ENCODE measurements around the gene FOXA3. TPM values are rescaled to one million over a fixed set of nuclear protein-coding genes. Genes with fewer than 3 reads are reported as not detected.

FOXA3 gene
- total RNA-seq, 1 donor from 2014 or later = 0.68 TPM

DNA sequence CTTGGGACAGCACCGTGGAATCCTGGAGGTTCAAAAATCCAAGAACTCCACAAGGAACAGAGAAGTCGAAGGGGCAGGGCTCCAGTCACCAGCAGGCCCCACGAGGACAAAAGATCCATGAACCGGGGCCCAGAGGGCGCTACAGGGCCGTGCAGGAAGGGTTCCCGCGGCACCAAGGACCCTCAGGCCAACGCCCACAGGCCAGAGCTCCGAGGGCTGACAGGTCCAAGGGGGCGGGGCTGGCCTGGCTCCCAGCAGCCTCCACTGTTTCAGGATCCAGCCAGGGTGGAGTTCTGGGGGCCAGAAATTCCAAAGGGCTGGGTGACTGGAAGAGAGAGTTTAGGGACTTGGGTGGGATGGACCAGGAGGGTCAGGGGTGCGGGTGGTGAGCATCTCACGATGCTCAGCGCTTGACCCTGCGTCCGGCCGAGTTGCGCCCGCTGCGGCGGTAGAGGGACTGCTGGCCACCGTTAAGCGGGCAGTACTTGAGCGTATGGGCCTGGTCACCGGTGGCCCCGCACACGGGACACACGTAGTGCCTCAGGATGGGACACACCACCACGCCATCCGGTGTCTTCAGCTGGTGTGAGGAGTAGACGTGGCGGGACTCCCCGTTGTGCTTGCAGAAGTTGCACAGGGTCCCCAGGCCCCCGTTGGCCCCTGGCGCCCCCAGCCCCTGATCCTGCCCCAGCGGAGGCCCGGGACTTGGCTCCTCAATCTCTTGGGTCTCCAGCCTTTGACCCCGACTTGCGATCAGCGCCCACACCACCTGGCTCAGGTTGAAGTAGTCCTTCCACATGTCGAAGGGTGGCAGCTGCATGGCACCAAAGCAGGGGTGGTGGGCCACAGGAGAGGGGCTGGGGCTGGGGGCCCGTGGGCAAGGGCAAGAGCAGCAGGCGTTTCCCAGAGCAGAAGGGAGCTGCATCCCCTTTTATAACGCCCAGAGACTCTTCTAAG is 50.0 kb downstream of the FOXA3 start, which contains the start of gene NANOS2:
NANOS2 (minus strand) TSS at position 905 of the 957 bp plus-strand sequence; CDS start at position 820, 85 bp downstream.
- Histone ChIP-seq H3K9me3 (no peaks in the 10 kb centered on the region), H3K4me1 (no peaks in the 10 kb centered on the region), H3K4me3 (no peak within 1 kb of the TSS), H3K36me3 (no peaks in the 10 kb centered on the region), H3K27ac (no peak within 1 kb of the TSS), H3K27me3 (ENCODE audit: low read depth) (peaks cover 7% of the 10 kb centered on the region)
- intact Hi-C loops (cut with DNase I) = no loop called here
- no peak for DNase-seq
- ATAC-seq = peak; percentile 20 to 37
- TF ChIP-seq, protein P1, sequence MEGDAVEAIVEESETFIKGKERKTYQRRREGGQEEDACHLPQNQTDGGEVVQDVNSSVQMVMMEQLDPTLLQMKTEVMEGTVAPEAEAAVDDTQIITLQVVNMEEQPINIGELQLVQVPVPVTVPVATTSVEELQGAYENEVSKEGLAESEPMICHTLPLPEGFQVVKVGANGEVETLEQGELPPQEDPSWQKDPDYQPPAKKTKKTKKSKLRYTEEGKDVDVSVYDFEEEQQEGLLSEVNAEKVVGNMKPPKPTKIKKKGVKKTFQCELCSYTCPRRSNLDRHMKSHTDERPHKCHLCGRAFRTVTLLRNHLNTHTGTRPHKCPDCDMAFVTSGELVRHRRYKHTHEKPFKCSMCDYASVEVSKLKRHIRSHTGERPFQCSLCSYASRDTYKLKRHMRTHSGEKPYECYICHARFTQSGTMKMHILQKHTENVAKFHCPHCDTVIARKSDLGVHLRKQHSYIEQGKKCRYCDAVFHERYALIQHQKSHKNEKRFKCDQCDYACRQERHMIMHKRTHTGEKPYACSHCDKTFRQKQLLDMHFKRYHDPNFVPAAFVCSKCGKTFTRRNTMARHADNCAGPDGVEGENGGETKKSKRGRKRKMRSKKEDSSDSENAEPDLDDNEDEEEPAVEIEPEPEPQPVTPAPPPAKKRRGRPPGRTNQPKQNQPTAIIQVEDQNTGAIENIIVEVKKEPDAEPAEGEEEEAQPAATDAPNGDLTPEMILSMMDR (IDR thresholded peaks at IDR 0.05) = no peak

DNA sequence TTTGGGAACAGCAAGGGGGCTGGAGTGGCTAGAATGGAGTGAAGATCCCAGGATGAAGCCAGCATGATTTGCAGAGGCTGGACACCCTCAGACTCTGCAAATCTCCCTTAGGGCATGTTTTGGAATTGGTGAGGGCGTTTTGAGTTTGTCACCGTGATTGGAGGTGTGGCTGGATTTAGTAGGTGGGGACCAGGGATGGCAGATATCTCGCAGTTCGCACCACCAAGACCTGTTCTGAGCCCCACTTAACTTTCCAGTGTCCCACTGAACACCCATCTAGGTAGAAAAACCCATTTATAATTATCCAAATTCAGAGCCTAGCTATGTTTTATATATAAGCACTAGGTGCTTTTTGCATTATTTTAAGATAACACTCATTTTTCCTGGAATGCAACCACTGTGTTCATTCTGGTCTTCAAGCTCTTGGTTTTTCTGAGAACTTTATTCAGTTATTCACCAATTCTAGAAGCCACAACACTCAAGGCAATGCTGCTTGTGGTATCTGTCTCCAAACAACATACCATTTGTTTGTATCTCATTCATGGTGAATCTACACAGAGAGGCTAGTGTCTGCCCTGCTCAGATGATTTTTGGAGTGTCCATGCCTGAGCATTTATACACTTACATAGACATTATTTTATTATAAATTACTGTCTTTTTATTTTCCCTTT is 53.4 kb downstream of the FOXA3 start:
- ATAC-seq = no peak
- H3K27me3 ChIP-seq (ENCODE audit: low read depth) = peaks cover 4% of the 10 kb centered on the region
- intact Hi-C loops (cut with DNase I) = no loop called here

DNA sequence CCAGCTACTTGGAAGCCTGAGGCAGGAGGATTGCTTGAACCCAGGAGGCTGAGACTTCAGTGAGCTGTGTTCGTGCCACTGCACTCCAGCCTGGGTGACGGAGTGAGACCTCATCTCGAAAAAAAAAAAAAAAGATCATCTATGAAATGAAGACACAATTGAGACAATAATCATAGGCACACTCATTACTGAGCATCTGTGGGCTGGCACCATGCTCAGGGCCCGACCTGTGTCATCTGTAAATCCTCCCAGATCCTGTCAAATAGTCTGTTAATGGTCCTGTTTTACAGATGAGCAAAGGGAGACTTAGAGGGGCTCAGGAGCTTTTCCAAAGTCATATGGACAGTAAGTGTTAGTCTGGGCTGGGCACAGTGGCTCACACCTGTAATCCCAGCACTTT is 54.6 kb downstream of the FOXA3 start:
- Histone ChIP-seq H3K36me3 (no peaks in the 10 kb centered on the region), H3K27me3 (ENCODE audit: low read depth) (peaks cover 4% of the 10 kb centered on the region), H3K9me3 (no peaks in the 10 kb centered on the region), H3K4me1 (no peaks in the 10 kb centered on the region), H3K4me3 (no peak overlapping the region), H3K27ac (no peak overlapping the region)
- TF ChIP-seq, protein P1 (IDR thresholded peaks at IDR 0.05) = no peak
- intact Hi-C loops (cut with DNase I) = no loop called here
- no peak for ATAC-seq
- DNase-seq = no peak

More for the DNA sequence above, 53.4 kb downstream of the FOXA3 start:
- TF ChIP-seq, protein P1 (IDR thresholded peaks at IDR 0.05) = no peak
- H3K9me3 ChIP-seq = no peaks in the 10 kb centered on the region
- no peak overlapping the region for H3K27ac ChIP-seq
- H3K4me3 ChIP-seq = no peak overlapping the region
- H3K36me3 ChIP-seq = no peaks in the 10 kb centered on the region
- no peak for DNase-seq
- no peaks in the 10 kb centered on the region for H3K4me1 ChIP-seq

DNA sequence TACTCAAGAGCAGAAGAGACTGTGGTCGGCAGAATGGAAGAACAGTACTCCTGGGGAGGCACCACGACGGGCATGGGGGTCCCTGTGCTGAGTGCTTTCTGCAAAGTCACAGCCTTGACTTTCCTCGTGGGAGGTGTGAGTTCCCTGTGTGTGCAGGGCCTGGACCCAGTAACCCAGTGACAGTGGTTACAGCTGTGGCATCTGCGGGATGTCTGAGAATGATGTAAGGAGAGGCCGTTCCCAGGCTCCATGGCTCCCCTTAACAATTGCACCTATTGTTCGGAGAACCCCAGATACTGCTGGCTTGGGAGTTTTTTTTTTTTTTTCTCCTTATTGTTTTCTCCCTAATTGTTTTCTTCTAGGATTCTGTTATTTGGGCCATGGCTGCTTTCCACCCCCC is 55.6 kb downstream of the FOXA3 start:
- TF ChIP-seq, protein P1 (IDR thresholded peaks at IDR 0.05) = no peak
- no peaks in the 10 kb centered on the region for H3K9me3 ChIP-seq
- ATAC-seq (no peak), DNase-seq (no peak)
- H3K27me3 ChIP-seq (ENCODE audit: low read depth) = peaks cover 4% of the 10 kb centered on the region
- H3K4me3 ChIP-seq = no peak overlapping the region
- no peaks in the 10 kb centered on the region for H3K36me3 ChIP-seq
- H3K4me1 ChIP-seq = no peaks in the 10 kb centered on the region
- intact Hi-C loops (cut with DNase I) = no loop called here
- H3K27ac ChIP-seq = no peak overlapping the region

DNA sequence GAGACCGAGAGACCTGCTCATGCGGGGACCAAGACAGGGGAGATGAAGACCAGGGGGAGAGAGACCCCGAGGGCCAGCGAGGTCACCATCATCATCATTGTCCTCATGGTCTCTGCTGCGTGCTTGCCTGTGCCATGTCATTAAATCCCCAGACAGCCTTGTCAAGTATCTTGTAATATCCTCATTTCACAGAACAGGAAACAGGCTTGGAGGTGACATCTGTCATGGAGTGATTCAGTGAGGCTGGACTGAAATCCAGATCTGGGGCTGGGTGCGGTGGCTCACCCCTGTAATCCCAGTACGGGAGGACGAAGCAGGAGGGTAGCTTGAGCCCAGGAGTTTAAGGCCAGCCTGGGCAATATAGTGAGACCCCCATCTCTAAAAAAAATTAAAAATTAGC is 56.3 kb downstream of the FOXA3 start:
- no peaks in the 10 kb centered on the region for H3K36me3 ChIP-seq
- H3K4me3 ChIP-seq = no peak overlapping the region
- ATAC-seq (no peak), DNase-seq (no peak)
- TF ChIP-seq, protein P1 (IDR thresholded peaks at IDR 0.05) = no peak
- intact Hi-C loops (cut with DNase I) = no loop called here
- H3K27me3 ChIP-seq (ENCODE audit: low read depth) = peaks cover 4% of the 10 kb centered on the region
- no peaks in the 10 kb centered on the region for H3K4me1 ChIP-seq
- no peaks in the 10 kb centered on the region for H3K9me3 ChIP-seq
- no peak overlapping the region for H3K27ac ChIP-seq

Data from lower lobe of right lung (tissue), 2 donors.